Measurements from ENCODE around the gene GARNL3. TPM values are rescaled to one million over a fixed set of nuclear protein-coding genes. Genes with fewer than 3 reads are reported as not detected.

GARNL3 gene
- total and polyA plus RNA-seq, 11 donors: 7.1 to 60.4 (median 20.3) TPM

DNA sequence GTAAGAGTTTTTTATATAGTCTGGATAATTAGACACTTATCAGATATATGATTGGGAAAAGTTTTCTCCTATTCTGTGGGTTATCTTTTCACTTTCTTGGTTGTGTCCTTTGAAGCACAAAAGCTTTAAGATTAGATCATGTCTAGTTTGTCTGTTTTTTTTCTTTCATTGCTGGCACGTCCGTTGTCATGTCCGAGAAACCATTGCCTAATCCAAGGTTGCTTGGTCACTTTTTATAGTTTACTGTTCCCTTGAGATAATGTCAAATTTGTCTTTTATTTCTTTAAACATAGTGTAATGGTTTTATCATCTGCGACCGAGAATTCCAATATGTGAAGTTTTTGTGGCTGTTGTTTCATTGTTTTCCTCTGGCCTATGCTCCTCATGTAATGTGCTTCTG is 28.8 kb downstream of the GARNL3 start:
- Histone ChIP-seq H3K9me3 (no peaks in the 10 kb centered on the region), H3K4me3 (no peak overlapping the region), H3K36me3 (peaks cover 0 to 9% (median 0%) of the 10 kb centered on the region in 9 donors), H3K27me3 (no peaks in the 10 kb centered on the region), H3K27ac (peak overlapping the region in 8 of 12 donors; percentile 0 to 54 (median 30)), H3K4me1 (peaks cover 0 to 56% (median 19%) of the 10 kb centered on the region in 12 donors)
- WGBS, 4 donors: 31 to 54% (median 36%) methylated on average over 5 of the region's 5 CpGs
- TF ChIP-seq POLR2A (IDR thresholded peaks at IDR 0.05): no peak
- TF ChIP-seq, protein P1, sequence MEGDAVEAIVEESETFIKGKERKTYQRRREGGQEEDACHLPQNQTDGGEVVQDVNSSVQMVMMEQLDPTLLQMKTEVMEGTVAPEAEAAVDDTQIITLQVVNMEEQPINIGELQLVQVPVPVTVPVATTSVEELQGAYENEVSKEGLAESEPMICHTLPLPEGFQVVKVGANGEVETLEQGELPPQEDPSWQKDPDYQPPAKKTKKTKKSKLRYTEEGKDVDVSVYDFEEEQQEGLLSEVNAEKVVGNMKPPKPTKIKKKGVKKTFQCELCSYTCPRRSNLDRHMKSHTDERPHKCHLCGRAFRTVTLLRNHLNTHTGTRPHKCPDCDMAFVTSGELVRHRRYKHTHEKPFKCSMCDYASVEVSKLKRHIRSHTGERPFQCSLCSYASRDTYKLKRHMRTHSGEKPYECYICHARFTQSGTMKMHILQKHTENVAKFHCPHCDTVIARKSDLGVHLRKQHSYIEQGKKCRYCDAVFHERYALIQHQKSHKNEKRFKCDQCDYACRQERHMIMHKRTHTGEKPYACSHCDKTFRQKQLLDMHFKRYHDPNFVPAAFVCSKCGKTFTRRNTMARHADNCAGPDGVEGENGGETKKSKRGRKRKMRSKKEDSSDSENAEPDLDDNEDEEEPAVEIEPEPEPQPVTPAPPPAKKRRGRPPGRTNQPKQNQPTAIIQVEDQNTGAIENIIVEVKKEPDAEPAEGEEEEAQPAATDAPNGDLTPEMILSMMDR (IDR thresholded peaks at IDR 0.05): no peak
- ATAC-seq: peak in 1 of 4 donors; percentile 7
- intact Hi-C loops (cut with DNase I): no loop called here
- no peak for DNase-seq

DNA sequence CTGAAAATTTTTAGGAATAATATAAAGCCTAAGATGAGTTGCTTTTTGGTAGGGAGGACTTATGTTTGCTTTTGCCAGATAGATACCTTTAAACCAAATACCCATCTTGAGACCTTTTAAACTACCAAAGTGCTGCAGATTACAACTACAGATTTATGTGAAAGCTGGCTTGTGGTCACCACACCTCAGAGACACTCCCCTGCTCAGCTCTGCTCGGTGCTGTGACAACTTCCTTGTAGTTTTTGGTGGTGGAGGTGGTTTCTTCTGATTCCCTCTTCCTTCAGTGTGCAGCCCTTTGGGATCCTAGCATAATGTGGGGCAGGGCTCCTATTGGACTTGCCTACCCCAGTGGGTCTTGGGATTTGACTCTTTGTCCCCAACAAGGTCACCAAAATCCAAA is 29.2 kb downstream of the GARNL3 start:
- intact Hi-C loops (cut with DNase I): no loop called here
- Histone ChIP-seq H3K4me1 (peaks cover 0 to 53% (median 17%) of the 10 kb centered on the region in 12 donors), H3K27ac (peak overlapping the region in 8 of 12 donors; percentile 0 to 54 (median 30)), H3K4me3 (no peak overlapping the region), H3K27me3 (no peaks in the 10 kb centered on the region), H3K9me3 (no peaks in the 10 kb centered on the region), H3K36me3 (peaks cover 0 to 9% (median 0%) of the 10 kb centered on the region in 9 donors)
- ATAC-seq (no peak), DNase-seq (no peak)
- no peak for TF ChIP-seq POLR2A (IDR thresholded peaks at IDR 0.05)
- TF ChIP-seq, protein P1 (IDR thresholded peaks at IDR 0.05): no peak
- 29 to 60% (median 45%) methylated on average over 1 of the region's 1 CpG for WGBS, 4 donors

DNA sequence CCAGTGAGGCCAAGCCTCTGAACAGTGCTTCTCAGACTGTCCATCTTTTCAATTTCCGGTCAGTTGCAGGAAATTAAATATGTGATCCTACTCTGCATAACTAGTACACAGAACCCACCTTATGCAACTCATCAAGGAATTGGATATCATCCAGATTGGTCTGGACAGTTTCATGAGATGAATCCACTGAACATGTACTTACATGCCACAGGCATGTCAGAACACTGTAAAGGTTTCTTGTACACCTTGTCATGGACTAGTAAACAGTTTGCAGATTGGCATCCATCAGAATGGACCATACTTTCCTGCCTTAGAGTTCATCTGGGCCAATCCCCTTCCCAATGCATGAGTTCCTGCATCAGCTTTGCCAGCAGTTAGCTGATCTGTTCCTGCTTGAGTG is 30.4 kb downstream of the GARNL3 start:
- H3K27ac ChIP-seq: no peak overlapping the region
- ATAC-seq: no peak
- H3K4me1 ChIP-seq: peaks cover 0 to 43% (median 15%) of the 10 kb centered on the region in 12 donors
- H3K4me3 ChIP-seq: no peak overlapping the region
- H3K27me3 ChIP-seq: no peaks in the 10 kb centered on the region
- H3K9me3 ChIP-seq: no peaks in the 10 kb centered on the region
- TF ChIP-seq POLR2A (IDR thresholded peaks at IDR 0.05): no peak
- TF ChIP-seq, protein P1 (IDR thresholded peaks at IDR 0.05): no peak
- 82 to 100% (median 94%) methylated on average over 1 of the region's 1 CpG for WGBS, 4 donors
- intact Hi-C loops (cut with DNase I): no loop called here
- no peak for DNase-seq
- H3K36me3 ChIP-seq: peaks cover 0 to 9% (median 0%) of the 10 kb centered on the region in 9 donors

DNA sequence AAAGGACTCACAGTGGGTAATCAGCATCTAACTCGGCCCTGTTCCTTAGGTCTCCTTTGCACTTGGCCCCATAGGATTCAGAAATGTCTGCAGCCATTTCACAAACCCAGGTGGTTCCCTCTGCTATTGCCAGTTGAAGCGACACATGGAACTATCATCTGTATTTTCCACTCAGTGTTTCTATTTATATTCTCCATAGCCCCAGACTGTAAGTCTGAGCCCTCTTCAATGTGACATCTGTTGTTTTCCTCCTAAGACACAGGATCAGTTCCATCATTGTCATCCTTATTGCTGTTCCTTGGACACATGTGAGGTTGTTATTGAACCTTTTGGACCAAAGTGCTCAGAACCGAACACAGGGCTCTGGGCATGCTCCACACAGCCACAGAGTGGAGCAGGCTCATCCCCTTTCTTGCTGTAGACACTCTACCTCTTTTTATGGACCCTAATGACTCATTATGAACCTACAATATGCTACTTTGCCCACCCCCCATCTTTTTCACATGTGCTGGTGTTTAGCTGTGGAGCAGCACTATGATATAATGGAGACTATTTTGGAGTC is 36.4 kb downstream of the GARNL3 start:
- Histone ChIP-seq H3K4me3 (no peak overlapping the region), H3K9me3 (no peaks in the 10 kb centered on the region), H3K27me3 (no peaks in the 10 kb centered on the region), H3K27ac (peak overlapping the region in 6 of 12 donors; percentile 15 to 80 (median 46)), H3K4me1 (peaks cover 0 to 14% (median 5%) of the 10 kb centered on the region in 12 donors), H3K36me3 (peaks cover 0 to 4% (median 0%) of the 10 kb centered on the region in 9 donors)
- ATAC-seq (peak; percentile 77 to 87 (median 84)), DNase-seq (no peak)
- TF ChIP-seq, protein P1 (IDR thresholded peaks at IDR 0.05): no peak
- TF ChIP-seq POLR2A (IDR thresholded peaks at IDR 0.05): no peak
- intact Hi-C loops (cut with DNase I): loop anchor here in 1 of 10 donors (10.0 kb wide), 1 partner anchor 94 kb away; the partner anchor contains the start of gene SLC2A8
- WGBS, 4 donors: 45 to 57% (median 47%) methylated on average over 3 of the region's 3 CpGs

All from heart left ventricle (tissue), 16 donors.